Stimulated activated CD4-positive, alpha-beta T cell treated with anti-CD3 and anti-CD28 coated beads, Interleukin-12 subunit alpha, Interleukin-12 subunit beta, amount 100 ng/mL, for 4 hours (primary cell): ENCODE measurements around the gene ENPP7.
A peak's percentile ranks its signal among the peaks of the same experiment; 100 is the strongest.

Source experiments
- DNase-seq: peaks from one replicate; pipeline ENCODE4 v3.0.0-alpha.2; 2020

ENPP7 gene

DNA sequence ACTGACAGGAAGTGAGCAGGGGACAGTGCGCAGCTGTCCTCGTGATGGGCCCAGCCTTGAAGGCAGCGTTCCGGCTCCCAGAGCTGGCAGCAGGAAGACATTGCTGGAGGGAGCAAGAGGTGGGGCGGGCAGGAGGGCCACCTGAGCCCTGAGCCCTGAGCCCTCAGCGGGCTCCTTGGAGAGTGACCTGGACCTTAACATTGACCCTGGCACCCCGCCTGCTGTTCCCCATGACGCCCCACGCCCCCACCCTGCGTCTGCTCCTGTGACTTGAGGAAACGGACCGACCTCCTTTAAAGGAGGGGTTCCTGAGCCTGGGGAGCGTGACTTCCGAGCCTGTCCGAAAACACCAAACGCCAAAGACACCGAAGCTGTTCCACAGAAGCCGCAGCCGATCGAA, 25.1 kb upstream of the ENPP7 start:
- no peak for DNase-seq

DNA sequence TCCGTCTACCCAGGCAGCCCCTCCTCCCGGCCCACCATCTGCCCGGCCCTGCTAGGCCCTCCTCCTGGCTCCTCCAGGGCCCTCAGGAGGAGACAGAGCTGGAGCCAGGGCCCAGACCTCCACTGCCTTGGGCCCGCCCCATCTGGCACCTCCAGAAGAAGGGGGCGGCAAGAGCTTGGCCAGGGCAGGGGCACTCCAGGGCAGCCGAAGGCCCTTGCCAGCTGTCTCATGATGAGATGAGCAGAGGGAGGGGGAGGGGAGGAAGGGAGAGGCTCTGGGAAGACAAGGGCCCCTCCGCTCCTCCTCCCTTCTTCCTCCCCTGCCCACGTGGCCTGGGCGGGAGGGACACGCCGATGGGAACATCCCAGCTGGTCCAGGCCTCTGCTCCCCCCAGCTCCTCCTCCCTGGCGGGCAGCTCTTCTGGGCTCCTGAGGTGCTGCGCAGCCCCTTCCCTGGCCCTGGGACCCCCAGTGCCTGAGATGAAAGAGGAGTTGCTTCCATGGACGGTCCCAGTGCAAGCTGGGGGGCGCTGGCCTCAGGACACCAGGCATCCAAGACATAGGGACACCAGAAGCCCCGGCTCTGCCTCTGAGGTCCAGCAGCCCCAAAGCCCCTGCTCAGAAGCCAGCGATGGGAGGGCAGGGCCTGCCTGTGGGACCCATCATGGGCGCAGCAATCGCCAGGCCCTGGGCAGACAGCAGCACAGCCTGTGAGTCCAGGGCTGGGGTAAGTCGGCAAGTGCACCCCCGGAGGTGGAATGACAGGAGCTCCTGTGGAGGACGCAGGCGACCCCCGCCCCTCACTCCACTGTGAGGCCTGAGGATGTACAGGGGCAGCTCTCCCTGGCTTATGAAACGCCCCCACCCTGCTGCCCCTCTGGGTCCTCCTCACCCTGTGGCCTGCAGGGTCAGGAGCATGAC, 23.6 kb upstream of the ENPP7 start:
- DNase-seq, result no peak

DNA sequence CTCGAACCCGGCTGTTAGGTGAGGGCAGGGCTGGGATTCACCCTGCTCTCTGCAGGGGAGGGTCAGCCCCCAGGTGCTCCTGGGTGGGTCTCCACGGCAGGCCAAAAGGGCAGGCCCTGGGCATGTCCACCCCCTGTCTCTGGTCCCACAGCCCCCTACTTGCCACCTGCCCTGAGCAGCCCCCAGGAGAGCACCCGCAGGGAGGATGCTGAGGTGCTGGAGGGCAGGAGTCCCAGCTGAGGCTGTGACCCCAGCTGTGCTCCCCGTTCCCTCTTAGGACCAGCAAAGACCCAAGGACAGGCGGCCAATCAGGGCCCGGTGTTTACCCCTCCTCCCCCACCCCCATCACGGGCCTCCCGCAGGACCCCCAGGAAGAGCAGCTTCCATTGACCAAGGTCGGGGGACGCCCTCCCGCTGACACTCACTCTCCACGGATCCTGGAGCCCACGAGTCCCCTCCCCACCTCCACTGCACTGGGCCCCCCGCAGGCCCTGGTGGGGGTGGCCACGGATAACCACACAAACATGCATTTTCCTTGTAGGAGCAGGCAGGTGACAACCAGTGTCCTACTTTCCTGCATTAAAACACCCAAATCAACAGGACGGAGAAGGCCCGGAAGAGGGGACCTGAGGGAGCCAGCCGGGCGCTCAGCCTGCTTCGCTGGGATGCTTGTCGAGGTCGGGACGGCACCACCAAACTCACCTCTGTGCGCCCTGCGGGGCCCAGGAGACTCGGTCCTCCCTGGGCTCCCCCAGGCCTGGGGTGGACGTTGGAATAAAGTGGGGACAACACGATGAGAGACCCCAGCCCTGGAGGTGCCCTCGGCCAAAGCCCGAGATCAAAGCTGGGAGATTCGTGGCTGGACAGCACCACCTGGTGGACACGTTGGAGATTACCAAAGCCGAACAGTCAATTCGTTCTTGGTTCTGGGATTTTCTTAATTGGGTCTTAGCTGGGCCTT, 22.5 kb upstream of the ENPP7 start:
- peak; percentile 60 for DNase-seq

DNA sequence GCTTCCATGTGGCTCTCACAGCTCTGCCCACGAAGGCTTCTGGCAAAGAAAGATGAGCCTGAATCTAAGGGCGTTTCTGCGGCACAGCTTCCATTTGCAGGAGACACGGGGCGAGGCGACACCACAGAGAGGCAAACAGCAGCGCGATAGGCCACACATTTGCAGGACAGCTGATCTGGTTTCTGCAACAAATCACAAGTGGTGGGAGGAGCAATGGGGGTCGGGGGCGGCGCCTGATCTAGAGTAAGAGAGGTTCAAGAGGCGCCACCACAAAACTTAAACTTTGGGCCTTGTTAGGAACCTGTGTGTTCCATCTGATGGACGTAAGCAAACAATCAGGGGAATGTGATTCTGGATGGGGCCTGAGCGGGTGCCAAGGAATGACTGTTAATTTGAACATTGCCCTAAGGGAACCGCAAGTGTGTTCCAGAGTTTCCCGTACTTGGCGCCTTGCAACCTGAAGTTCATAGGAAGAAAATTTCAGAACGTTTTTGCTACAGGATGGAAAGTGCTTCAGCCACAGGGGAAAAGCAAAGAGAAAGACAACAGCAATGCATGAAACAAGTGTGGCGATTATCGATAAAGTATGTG, 18.9 kb upstream of the ENPP7 start:
- no peak for DNase-seq

DNA sequence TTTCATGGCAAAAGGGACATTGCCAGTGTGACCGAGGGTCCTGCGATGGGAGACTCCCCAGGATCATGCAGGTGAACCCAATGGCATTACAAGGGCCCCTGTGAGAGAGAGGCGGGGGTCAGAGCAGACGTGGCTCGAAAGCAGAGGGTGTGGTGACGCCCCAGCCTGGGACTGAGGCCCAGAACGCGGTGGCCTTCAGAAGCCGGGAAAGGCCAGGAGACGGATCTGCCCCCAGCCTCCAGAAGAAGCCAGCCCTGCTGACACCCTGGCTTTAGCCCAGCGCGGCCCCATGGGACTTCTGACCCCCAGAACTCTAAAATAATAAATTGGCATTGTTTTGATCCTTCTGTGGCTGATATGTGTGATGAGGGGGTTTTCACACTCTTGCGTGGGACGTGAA, 17.4 kb upstream of the ENPP7 start:
- DNase-seq, result no peak

DNA sequence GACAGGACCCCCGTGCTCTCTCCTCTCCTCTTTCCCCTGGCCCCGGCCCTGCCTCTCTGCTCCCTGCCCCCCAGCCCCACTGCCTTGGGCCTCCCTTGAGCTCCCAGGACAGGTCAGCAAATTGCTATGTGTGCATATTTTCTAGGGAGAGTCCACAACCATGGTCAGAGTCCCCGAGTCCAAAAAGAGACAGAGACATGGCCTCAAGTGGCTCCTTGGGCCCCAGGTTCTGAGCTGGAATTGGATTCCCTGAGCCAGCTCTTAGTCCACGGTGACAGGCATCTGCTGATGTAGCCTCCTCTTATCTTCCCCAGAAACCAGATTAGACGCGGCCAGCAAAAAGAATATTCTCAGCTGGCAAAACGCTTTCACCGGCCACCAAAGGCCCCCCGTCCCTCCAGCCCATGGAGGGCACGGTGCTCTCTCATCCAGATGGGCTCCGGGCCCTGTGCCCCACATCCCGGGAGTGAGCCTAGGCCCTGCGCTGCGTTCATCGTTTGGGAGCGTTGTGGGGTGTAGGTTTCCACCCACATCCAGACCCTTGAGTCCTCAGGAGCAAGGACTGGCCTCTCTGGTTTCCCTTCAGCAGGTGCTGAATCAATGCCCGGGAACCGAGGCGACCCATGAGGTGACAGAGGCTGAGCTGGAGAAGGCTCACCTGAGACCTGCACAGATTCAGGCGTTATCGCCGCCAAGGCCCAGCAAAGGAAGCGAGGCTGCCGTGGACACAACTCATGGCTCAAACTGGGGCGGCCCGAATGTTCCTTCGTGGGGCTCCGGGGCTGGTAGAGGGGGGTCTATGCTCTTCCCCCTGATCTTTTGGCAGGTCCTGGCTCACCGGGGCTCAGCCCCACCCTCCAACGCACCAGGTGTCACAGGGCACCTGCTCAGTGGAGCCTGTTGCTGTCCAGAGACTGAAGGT, 16.3 kb upstream of the ENPP7 start:
- no peak for DNase-seq

DNA sequence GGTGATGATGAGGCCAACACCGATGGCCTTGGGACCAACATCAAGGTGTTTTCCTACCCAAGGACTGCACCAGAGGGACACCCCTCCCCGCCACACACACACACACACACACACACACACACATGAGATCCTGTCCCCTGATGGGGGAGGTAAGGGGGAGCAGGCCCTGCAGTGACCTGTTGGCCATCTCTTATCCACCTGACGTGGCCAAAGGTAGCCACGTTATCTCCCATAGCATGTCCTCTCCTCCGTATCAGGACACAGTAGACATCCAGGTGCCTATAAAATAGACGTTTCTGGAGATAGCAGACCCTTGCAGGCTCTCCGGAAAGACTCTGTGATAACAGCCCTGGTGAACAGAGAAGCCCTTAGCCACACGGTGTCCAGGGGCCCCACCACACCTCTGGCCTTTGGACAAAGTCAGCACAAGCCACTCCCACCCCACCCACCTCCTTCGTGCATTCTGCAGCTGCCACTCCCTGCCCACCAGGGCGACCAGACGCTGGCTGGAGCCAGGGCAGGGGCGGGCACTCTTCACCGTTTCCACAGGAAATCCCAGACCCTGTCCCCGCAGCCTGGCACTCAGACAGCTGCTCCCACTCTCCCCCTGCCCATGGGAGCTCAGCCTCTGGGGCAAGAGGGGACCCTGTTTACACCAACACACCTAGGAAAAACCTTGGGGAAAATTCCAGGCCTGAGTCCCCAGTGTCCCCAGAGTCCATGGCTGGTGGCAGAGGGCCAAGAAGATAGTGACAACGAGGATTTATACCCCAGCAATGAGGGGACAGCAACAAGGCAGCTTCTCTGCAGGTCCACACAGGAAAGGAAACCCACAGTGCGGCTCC, 15.4 kb upstream of the ENPP7 start:
- DNase-seq, result no peak

DNA sequence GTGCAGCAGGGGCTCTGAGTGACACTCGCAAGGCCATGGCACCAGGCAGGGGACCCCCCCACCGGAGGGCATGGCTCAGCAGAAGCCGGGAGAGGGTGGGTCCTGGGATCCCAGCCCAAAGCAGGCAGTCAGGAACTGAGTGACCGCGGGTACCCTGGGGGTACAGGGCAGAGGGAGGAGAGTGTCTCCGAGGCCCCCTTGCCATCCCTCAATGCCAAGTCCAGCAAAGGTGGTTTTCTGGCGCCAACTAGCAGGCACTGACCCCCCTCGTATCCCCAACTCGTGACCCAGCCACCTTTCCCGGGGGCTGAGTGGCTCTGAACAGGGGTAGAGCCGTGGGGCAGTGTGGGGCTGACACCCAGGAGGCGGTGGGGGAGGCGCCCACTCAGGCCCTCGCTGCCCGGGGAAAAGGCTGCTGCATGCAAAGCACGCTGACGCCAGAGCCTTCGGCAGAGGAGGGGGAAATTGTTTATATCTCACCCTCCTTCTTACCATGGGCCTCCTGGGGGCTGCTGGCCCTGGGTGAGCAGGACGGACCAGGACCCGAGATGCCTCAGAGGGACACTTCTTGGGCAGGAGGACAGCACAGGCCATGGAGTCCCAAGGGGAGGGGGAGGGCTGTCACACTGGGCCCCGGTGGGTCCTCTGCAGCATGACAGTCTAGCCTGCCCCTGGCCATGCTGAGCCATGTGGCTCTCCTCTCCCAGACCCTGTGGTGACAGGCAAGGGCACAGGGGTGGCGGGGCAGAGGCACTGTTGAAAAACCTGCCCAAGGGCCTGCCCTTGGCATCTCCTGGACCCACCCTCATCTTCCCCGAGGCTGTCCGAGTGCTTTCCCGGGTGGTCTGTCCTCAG, 14.6 kb upstream of the ENPP7 start:
- DNase-seq, result no peak

DNA sequence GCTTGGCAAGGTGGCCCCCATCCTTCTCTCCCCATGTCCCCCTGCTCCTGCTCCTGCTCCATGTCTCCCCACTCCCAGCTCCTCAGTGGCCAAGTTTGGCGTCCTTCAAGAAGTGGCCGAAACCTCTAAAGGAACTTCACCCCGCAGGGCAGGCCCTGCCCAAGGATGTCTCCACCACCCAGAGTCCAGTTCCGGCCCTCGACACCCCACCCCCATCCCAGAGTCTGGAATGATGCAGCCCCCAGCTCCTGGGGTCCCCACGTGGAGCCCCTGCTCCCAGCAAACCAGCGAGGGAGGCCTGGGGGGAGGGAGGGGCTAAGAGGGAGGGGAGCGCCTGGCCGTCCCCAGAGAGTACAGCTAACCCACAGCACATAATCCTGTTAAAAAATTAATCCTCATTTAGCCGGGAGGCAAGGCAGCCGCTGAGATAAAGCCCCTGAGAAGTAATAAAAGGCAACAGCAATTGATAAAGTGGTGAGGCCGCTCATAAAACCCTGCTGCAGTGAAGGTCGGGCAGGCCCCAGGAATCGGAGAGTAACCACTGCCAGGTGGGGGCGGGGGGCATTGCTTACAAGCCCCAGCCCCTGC, 9.9 kb upstream of the ENPP7 start:
- no peak for DNase-seq

DNA sequence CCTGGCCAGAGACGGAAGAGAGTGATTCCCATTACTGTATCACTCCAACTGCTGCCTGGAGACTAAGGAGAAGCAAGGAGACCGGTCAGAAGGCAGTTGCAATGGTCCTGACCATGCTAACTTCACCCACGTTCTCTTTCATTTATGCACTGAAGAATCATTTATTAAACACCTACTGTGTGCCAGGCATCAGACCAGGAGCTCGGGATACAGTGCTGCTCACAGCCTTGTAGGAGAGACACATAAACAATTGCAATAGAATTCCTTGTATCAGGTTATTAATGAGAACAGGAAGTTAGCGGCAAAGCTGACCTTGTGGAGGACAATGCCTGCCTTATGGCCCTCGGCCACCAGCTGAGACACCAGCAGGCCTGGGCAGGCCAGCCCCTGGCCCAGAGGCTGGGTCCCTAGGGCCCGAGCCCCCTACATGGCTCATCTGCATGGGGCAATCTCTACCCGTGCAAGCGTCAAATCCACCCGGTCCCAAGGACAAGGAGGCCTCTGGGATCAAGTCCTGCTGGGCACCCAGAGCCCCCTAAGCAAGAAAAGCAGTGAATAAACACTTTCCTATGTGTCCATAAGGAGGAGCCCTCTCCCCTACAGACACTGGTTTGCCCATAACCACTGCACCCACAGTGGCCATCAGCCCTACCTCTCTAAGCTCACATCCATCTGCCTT, 8.6 kb upstream of the ENPP7 start:
- no peak for DNase-seq

DNA sequence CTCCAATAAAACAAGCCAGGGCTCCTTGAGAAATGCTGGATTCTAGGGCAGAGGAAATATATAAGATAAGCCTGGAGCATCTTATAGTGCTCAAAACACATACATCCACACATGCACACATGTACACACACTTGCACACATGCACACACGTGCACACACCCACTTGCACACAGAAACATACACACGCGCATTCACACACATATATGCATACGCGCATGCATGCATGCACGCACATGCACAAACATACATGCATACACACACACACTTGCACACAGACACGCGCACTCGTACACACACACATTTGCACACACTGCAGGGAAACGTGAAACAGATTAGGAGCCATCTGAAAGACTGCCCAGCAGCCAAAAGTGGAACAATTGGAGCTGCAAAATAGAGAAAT, 8.0 kb upstream of the ENPP7 start:
- no peak for DNase-seq

DNA sequence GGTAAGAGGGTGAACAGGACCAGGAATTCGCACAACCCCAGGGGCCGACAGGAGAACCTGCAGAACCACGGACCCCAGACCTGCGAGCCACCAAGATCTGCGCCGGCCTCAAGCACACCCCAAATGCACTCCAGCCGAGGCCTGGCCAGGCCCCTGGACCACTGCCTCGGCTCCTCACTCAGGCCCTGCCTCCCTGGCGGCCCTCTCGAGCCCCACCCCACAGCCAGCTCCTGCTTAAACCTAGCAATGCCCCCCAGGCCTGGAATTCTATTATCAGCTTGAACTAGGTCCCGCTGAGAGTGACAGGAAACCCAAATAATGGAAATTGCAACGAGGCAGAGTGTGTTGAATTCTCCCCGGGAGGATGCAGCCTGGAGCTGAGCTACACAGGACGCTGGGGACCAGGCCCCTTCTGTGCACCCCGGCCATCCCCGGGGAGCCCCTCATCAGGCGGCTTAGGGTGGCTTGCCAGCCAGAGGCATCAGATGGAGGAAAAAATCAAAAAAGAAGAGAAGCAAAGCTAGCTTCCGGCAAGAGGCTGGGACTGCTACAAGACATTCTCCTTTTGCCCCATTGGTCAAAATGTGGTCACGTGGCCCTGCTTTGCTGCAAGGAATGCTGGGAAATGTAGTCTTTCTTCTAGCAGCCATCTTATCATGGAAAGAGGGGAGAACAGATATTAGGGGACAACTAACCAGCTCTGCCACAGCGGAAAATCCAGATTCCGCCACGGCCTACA, 2.4 kb upstream of the ENPP7 start:
- peak; percentile 69 for DNase-seq

DNA sequence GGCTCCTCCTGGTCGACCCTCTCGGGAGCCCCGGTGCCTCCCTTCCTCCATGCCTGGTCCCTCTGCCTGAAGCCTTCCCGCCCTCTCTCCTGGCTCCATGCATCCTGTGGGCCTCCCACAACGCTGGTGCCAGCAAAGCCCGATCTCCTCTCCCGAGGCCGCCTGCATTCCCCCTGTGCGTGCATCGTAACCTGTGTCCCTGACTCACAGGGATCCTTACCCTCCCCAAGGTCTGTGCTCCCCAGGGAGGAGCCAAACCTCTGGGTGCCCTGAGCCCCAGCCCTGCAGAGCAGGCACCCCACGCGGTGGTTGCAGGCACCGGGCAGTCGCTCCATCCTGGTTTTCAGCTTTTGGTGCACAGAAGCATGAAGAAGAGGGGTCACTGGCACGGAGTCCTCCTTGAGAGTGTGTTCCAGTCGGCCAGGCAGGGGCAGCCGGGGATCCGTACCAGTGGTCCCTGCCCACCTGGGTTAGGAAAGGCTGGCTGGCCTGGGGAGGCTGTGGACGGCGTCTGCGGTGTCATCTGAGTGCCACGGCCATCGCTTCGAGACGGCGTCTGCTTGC, 1.8 kb upstream of the ENPP7 start:
- DNase-seq, result no peak

DNA sequence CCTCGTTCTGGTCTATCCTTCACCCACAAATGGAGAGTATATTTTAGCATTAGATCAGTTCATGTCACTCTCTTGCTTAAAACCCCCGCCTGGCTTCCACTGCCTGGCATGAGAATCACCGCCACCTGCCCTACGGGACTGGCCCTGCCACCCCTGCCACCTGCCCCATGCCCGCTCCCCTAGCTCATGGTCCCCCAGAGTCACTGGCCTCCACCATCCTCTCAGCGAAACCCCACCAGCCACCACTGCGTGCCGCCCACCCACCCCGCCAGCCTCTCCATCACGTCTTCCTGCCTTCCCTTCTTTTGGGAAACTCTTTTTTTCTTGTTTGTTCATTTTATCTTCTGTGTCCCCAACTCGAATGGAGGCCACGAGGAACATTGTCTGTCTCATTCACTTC, 982 bp upstream of the ENPP7 start:
- no peak for DNase-seq

DNA sequence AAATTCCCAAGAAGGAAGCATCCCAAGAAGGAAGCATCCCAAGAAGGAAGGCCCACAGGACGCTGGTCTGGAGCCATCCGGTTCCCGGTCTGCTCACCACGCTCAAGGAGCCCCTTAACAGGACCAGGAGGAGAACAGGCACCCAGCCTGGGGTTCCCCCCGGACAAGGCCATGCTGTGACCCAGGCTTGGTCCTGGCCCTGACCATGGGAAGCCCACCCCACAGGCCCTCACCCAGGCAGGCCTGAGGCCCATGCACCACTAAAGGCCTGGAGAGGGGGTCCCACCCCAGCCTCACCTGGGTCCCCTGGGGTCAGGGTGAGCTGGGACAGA, 340 bp upstream of the ENPP7 start:
- DNase-seq, result no peak

DNA sequence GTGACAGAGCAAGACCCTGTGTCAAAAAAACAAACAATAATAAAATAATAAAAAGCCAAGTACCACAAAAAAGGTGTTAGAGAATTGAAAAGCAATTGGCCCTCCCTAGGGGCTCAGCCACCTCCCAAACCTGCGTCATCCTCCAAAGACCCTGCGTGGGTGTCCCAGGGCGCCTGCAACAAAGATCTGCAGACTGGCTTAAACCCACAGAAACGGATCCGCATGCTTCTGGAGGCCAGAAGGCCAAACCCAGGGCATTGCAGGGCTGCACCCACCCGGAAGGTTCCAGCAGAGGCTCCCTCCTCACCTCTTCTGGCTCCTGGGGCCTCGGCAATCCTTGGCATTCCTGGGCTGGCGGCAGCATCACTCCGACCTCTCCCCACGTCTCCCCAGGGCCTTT, 1.5 kb downstream of the ENPP7 start:
- no peak for DNase-seq

DNA sequence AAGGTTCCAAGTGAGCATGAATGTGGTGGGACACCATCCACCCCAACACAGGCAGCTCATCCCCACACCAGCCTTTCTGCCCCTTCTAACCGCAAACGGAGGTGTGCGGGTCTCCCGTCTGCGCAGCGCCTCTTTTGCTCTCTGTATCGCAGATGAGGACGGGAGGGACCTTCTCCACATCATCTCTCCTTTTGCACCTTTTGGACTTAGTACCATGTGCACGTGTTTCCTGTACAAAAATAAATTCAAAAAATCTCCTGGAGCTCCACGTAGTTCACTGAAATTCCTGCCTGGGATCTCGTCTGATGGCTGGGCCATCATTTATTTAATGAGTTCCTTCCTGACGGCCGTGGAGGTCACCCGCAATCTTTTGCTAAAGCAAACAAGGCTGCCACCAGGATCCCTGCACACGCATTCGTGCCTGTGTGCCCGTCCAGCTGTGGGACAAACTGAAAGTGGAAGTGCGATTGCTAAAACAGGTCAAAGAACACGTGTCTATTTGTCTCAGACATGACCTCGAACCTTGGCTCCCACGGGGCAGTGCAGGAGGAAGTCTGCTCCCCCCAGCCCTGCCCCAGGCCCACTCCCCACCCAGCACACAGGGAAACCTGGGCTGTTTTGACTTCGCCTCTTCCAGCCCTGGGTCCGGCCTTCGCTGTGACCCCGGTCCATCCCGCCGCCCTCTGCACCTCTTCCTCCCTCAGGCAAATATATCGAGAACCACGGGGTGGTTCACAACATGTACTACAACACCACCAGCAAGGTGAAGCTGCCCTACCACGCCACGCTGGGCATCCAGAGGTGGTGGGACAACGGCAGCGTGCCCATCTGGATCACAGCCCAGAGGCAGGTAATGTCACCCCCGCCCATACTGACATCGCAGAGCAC, 2.3 kb downstream of the ENPP7 start:
- no peak for DNase-seq
